Vagina (tissue), 2 donors: Measurements from ENCODE around the gene PHLDB3. TPM values are rescaled to one million over a fixed set of nuclear protein-coding genes. Genes with fewer than 3 reads are reported as not detected.
A peak's percentile ranks its signal among the peaks of the same experiment; 100 is the strongest.

ENCODE experiments used
- DNase-seq, 2 donors: peaks; one replicate each; pipeline ENCODE4 v3.0.0-alpha.2; 2017; ENCODE audit errors: extremely low spot score in 2 of 2
- H3K27ac ChIP-seq: fragments of 200-600 bp; sonication (generic); one replicate; pipeline ENCODE4 v1.5.1; 2019
- H3K27me3 ChIP-seq: fragments of 200-600 bp; sonication (generic); one replicate; pipeline ENCODE4 v1.5.1; 2019
- H3K36me3 ChIP-seq, 2 donors: fragments of 200-600 bp; sonication (generic); one replicate each; pipeline ENCODE4 v1.5.1; 2017 to 2019
- H3K4me1 ChIP-seq: fragments of 200-600 bp; sonication (generic); one replicate; pipeline ENCODE4 v1.5.1; 2019
- H3K4me3 ChIP-seq, 2 donors: fragments of 200-600 bp; sonication (generic); 1 replicate in 1 of 2; 2 replicates in 1 of 2; pipeline ENCODE4 v1.5.1; 2016 to 2019
- H3K9me3 ChIP-seq: fragments of 200-600 bp; sonication (generic); one replicate; pipeline ENCODE4 v1.5.1; 2019
- CTCF ChIP-seq, 3 experiments: fragments of 450-650 bp in 2 of 3; fragments of 200-600 bp in 1 of 3; sonication (generic) in 1 of 3; IDR thresholded peaks; one replicate each; pipeline ENCODE4 v1.5.1; 2017 to 2019; ENCODE audit warnings: antibody characterized with exemption in 3 of 3, mild to moderate bottlenecking in 2 of 3, moderate library complexity in 2 of 3
- POLR2A ChIP-seq, 2 donors: fragments of 450-650 bp; IDR thresholded peaks; one replicate each; pipeline ENCODE4 v1.6.1; 2017; ENCODE audit warnings: antibody characterized with exemption in 2 of 2, mild to moderate bottlenecking in 2 of 2, moderate library complexity in 2 of 2
- POLR2AphosphoS5 ChIP-seq, 2 donors: sonication (generic); formaldehyde crosslinking; IDR thresholded peaks; one replicate each; pipeline ENCODE4 v1.9.0; 2017; ENCODE audit warnings: antibody characterized with exemption in 2 of 2, mild to moderate bottlenecking in 2 of 2, low read depth in 1 of 2; ENCODE audit not compliant: insufficient read depth in 1 of 2
- intact Hi-C: fragments of 100-400 bp; cut with DNase I; formaldehyde crosslinking; loops from one replicate; pipeline ENCODE4 v1.15.1; 2023
- total RNA-seq: library from RNA; depleted of rRNA; stranded (reverse); fragments of >200 nt; gene quantifications from one replicate; pipeline ENCODE4 v1.2.3, GENCODE V29; 2016

Gene PHLDB3
- total RNA-seq, 1 donor from 2014 or later: 24.3 TPM

DNA sequence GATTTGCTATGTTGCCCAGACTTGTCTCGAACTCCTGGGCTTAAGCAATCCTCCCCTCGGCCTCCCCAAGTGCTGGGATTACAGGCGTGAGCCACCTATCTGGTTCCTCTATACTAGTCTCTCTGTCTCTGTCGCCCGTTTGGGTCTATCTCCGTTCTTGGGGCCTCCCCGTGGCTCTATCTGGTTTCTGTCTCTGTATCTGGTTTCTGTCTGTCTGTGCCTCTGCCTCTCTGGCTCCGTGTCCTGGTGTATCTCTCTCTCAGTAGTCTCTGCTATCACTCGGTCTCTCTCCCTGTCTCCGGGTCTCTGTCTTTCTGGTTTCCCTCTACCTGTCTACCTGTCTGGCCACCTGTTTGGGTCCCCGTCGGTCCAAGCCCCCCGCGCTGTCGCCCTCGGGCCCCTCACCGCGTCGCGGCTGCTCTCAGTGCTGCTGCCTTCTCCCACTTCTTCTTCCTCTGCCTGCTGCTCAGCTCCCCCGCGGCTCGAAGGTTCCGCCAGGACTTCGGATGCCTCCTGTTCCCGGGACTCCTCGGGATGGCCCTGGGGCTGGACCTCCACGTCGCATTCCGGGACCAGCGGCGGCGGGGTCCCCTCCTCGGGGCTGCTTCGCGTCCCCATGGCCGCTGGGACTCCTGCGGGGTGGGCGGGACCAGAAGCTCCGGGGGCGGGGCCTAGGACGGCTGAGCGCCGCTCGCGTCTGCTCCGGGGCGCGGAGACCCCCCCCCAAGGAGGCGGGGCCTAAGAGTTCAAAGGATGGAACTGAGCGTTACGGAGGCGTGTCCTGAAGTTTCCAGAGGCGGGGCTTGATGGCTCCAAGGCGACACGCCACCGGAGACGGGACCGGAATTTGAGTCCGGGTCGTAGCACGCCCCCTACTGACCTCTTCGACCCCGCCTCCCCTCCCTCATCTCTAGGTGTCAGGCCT, 783 bp downstream of the PHLDB3 start:
- TF ChIP-seq POLR2AphosphoS5 (IDR thresholded peaks at IDR 0.05; ENCODE audit: insufficient read depth in 1 of 2, low read depth in 1 of 2) (peak; percentile 67 to 92), CTCF (IDR thresholded peaks at IDR 0.05) (peak in 1 of 3 experiments; percentile 48), POLR2A (IDR thresholded peaks at IDR 0.05) (peak in 1 of 2 donors; percentile 32)
- Histone ChIP-seq H3K9me3 (no peaks in the 10 kb centered on the region), H3K4me1 (peaks cover 39% of the 10 kb centered on the region), H3K27me3 (no peaks in the 10 kb centered on the region), H3K27ac (peak overlapping the region; percentile 91), H3K4me3 (peak overlapping the region; percentile 81 to 87), H3K36me3 (peaks cover 0 to 5% of the 10 kb centered on the region in 2 donors)
- intact Hi-C loops: loop anchor here (5.0 kb wide), 1 partner anchor 41 kb away; no protein-coding TSS in a partner anchor
- peak in 1 of 2 donors; percentile 95 for DNase-seq

GRCh38 chr19:43502419-43502976, 2.0 kb downstream of the PHLDB3 start:
- H3K4me3 ChIP-seq: peak overlapping the region in 1 of 2 donors; percentile 87
- TF ChIP-seq POLR2A (IDR thresholded peaks at IDR 0.05): no peak
- no peak for TF ChIP-seq POLR2AphosphoS5 (IDR thresholded peaks at IDR 0.05; ENCODE audit: insufficient read depth in 1 of 2, low read depth in 1 of 2)
- no peak for TF ChIP-seq CTCF (IDR thresholded peaks at IDR 0.05)
- H3K4me1 ChIP-seq: peaks cover 39% of the 10 kb centered on the region
- DNase-seq: no peak
- intact Hi-C loops: loop anchor here (5.0 kb wide), 1 partner anchor 40 kb away; no protein-coding TSS in a partner anchor
- H3K36me3 ChIP-seq: peaks cover 0 to 6% of the 10 kb centered on the region in 2 donors
- no peaks in the 10 kb centered on the region for H3K27me3 ChIP-seq
- no peaks in the 10 kb centered on the region for H3K9me3 ChIP-seq
- H3K27ac ChIP-seq: no peak overlapping the region

DNA sequence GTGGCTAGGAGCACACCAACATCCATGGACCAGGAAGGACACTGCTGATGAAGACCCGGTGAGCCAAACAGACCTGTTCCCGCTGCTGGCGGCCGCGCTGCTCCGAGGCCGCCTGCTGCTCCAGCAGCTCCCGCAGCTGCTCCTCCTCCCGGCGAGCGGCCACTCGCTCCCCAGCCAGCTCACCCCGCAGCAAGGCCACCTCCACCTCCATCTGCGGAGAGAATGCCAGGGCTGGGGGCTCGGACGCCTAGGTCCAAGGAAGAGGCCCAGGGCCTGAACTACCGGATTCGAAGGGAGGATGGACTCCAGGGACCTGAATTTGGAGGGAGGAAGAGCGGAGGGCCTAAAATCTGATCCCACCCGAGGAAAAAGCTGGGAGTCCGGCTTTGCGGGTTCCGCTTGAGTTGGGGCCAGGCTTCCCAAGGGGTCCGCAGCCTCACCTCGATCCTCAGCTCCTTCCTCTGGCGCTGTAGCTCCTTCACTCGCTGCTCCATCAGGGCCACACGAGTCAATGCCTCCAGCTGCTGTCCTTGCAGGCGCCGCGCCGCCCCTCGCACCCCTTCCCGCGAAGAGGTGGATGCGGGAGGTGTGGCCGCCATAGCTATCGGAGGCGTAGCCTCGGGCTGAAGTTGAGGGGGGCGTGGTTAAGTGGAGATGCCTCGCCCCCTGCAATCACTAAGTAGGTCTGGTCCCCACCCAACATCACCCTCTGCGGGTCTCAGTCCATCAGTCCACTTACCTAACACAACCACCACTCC, 2.7 kb downstream of the PHLDB3 start:
- no peaks in the 10 kb centered on the region for H3K27me3 ChIP-seq
- peaks cover 39% of the 10 kb centered on the region for H3K4me1 ChIP-seq
- no peaks in the 10 kb centered on the region for H3K9me3 ChIP-seq
- H3K27ac ChIP-seq: no peak overlapping the region
- DNase-seq: no peak
- peak overlapping the region in 1 of 2 donors; percentile 34 for H3K4me3 ChIP-seq
- intact Hi-C loops: loop anchor here (5.0 kb wide), 1 partner anchor 40 kb away; no protein-coding TSS in a partner anchor
- no peak for TF ChIP-seq POLR2AphosphoS5 (IDR thresholded peaks at IDR 0.05; ENCODE audit: insufficient read depth in 1 of 2, low read depth in 1 of 2)
- TF ChIP-seq POLR2A (IDR thresholded peaks at IDR 0.05): no peak
- peaks cover 0 to 12% of the 10 kb centered on the region in 2 donors for H3K36me3 ChIP-seq

DNA sequence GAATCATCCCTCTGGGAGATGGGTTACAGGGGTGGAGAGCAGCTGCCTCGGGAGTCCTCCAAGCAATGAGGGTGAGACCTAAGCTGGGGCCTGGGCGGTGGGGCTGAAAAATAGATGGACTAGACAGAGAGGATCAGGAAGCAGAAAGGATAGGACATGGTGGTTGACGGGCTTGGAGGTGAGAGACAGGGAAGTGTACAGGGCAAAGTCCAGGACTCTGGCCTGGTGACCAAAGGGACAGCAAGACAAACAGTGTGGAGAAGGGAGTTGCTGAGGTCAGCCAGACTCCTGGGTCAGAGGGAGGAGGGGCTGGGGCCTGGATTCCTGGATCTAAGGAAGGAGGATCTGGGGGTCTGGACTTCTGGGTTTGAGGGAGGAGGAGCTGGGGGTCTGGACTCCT, 5.5 kb downstream of the PHLDB3 start:
- H3K36me3 ChIP-seq: peaks cover 0 to 31% of the 10 kb centered on the region in 2 donors
- H3K27ac ChIP-seq: no peak overlapping the region
- intact Hi-C loops: no loop called here

More for the DNA sequence above, 5.5 kb downstream of the PHLDB3 start:
- H3K4me3 ChIP-seq: no peak overlapping the region
- no peak for DNase-seq
- no peaks in the 10 kb centered on the region for H3K27me3 ChIP-seq
- TF ChIP-seq POLR2A (IDR thresholded peaks at IDR 0.05) (no peak), POLR2AphosphoS5 (IDR thresholded peaks at IDR 0.05; ENCODE audit: insufficient read depth in 1 of 2, low read depth in 1 of 2) (no peak), CTCF (IDR thresholded peaks at IDR 0.05) (no peak)
- H3K9me3 ChIP-seq: no peaks in the 10 kb centered on the region
- H3K4me1 ChIP-seq: peaks cover 26% of the 10 kb centered on the region
